Epithelial cell of esophagus (primary cell): Measurements from ENCODE around the gene ERC2.

ENCODE experiments used
- DNase-seq: peaks from one replicate; pipeline ENCODE4 v3.0.0; 2010; ENCODE audit warnings: low read depth
- H3K4me3 ChIP-seq: 2 replicates; pipeline ENCODE4 v1.5.1; 2011; ENCODE audit warnings: mild to moderate bottlenecking, low read length, control low read depth
- CTCF ChIP-seq: IDR thresholded peaks from 2 replicates; pipeline ENCODE4 v1.5.1; 2011; ENCODE audit warnings: low read depth, mild to moderate bottlenecking, low read length, control low read depth, inconsistent platforms; ENCODE audit not compliant: insufficient read depth; ENCODE audit errors: missing control alignments

The ERC2 gene

GRCh38 chr3:55621026-55621422 is 847.2 kb downstream of the ERC2 start:
- H3K4me3 ChIP-seq: no peak overlapping the region
- no peak for DNase-seq
- no peak for TF ChIP-seq CTCF

GRCh38 chr3:55620351-55621025 is 847.8 kb downstream of the ERC2 start:
- peak; percentile 54 for DNase-seq
- no peak overlapping the region for H3K4me3 ChIP-seq
- TF ChIP-seq CTCF: no peak

- no peak for DNase-seq
- TF ChIP-seq CTCF: no peak
- no peak overlapping the region for H3K4me3 ChIP-seq
These were observed 849.0 kb downstream of the ERC2 start for GRCh38 chr3:55619046-55619808.

- TF ChIP-seq CTCF: no peak
- no peak for DNase-seq
These were observed 850.9 kb downstream of the ERC2 start for GRCh38 chr3:55617385-55617784.

GRCh38 chr3:55616803-55617202 is 851.5 kb downstream of the ERC2 start:
- no peak for TF ChIP-seq CTCF
- DNase-seq: no peak
- H3K4me3 ChIP-seq: no peak overlapping the region

More at GRCh38 chr3:55617385-55617784, 850.9 kb downstream of the ERC2 start:
- no peak overlapping the region for H3K4me3 ChIP-seq

GRCh38 chr3:55615694-55616295 is 852.5 kb downstream of the ERC2 start:
- no peak overlapping the region for H3K4me3 ChIP-seq
- DNase-seq: peak; percentile 21
- TF ChIP-seq CTCF: no peak
